IPS-15b (cell line): ENCODE results near the gene C6orf15.

Experiments
- H3K27me3 ChIP-seq: one replicate; pipeline ENCODE4 v1.6.1; 2013; ENCODE audit warnings: low read length; ENCODE audit not compliant: control insufficient read depth, insufficient read depth
- H3K36me3 ChIP-seq: one replicate; pipeline ENCODE4 v1.6.1; 2013; ENCODE audit warnings: low read length; ENCODE audit not compliant: control insufficient read depth, insufficient read depth
- H3K4me1 ChIP-seq: one replicate; pipeline ENCODE4 v1.6.1; 2013; ENCODE audit warnings: mild to moderate bottlenecking, low read length; ENCODE audit not compliant: control insufficient read depth, insufficient read depth
- H3K4me3 ChIP-seq: one replicate; pipeline ENCODE4 v1.5.1; 2013; ENCODE audit warnings: low read depth, low read length
- H3K9ac ChIP-seq: one replicate; pipeline ENCODE4 v1.6.1; 2013; ENCODE audit warnings: low read depth, mild to moderate bottlenecking, low read length
- H3K9me3 ChIP-seq: one replicate; pipeline ENCODE4 v1.6.1; 2013; ENCODE audit warnings: mild to moderate bottlenecking, low read length; ENCODE audit not compliant: control insufficient read depth, insufficient read depth

C6orf15 gene

GRCh38 chr6:31144970-31145340, 32.6 kb upstream of the C6orf15 start:
- H3K36me3 ChIP-seq: peaks cover 41% of the 10 kb centered on the region
- no peaks in the 10 kb centered on the region for H3K4me1 ChIP-seq
- H3K9ac ChIP-seq: no peak overlapping the region
- H3K9me3 ChIP-seq: no peaks in the 10 kb centered on the region
- H3K4me3 ChIP-seq: no peak overlapping the region
- H3K27me3 ChIP-seq: no peaks in the 10 kb centered on the region

- Histone ChIP-seq H3K27me3 (no peaks in the 10 kb centered on the region), H3K4me1 (no peaks in the 10 kb centered on the region), H3K4me3 (no peak overlapping the region), H3K36me3 (peaks cover 38% of the 10 kb centered on the region), H3K9me3 (no peaks in the 10 kb centered on the region), H3K9ac (no peak overlapping the region)
Measured at GRCh38 chr6:31144296-31144969, 32.1 kb upstream of the C6orf15 start.

- Histone ChIP-seq H3K4me3 (no peak overlapping the region), H3K27me3 (no peaks in the 10 kb centered on the region), H3K4me1 (no peaks in the 10 kb centered on the region), H3K9ac (no peak overlapping the region), H3K9me3 (no peaks in the 10 kb centered on the region), H3K36me3 (peaks cover 31% of the 10 kb centered on the region)
Measured at GRCh38 chr6:31143148-31143547, 30.8 kb upstream of the C6orf15 start.

- peaks cover 4% of the 10 kb centered on the region for H3K4me1 ChIP-seq
- no peaks in the 10 kb centered on the region for H3K27me3 ChIP-seq
- peaks cover 31% of the 10 kb centered on the region for H3K36me3 ChIP-seq
Measured at GRCh38 chr6:31142361-31142761, 30.0 kb upstream of the C6orf15 start.

GRCh38 chr6:31140643-31141042, 28.3 kb upstream of the C6orf15 start:
- Histone ChIP-seq H3K4me1 (peaks cover 4% of the 10 kb centered on the region), H3K9ac (no peak overlapping the region), H3K9me3 (no peaks in the 10 kb centered on the region)

More at GRCh38 chr6:31142361-31142761, 30.0 kb upstream of the C6orf15 start:
- no peak overlapping the region for H3K9ac ChIP-seq
- no peaks in the 10 kb centered on the region for H3K9me3 ChIP-seq
- H3K4me3 ChIP-seq: no peak overlapping the region

GRCh38 chr6:31139599-31139998, 27.2 kb upstream of the C6orf15 start:
- no peaks in the 10 kb centered on the region for H3K9me3 ChIP-seq
- no peak overlapping the region for H3K9ac ChIP-seq
- H3K36me3 ChIP-seq: peaks cover 22% of the 10 kb centered on the region
- no peak overlapping the region for H3K4me3 ChIP-seq
- peaks cover 4% of the 10 kb centered on the region for H3K4me1 ChIP-seq
- no peaks in the 10 kb centered on the region for H3K27me3 ChIP-seq

More at GRCh38 chr6:31140643-31141042, 28.3 kb upstream of the C6orf15 start:
- no peak overlapping the region for H3K4me3 ChIP-seq
- H3K27me3 ChIP-seq: no peaks in the 10 kb centered on the region
- peaks cover 31% of the 10 kb centered on the region for H3K36me3 ChIP-seq

GRCh38 chr6:31138982-31139381, 26.6 kb upstream of the C6orf15 start, which contains the start of gene PSORS1C2:
Gene PSORS1C2, minus strand, starts transcription at chr6:31139066. Its CDS starts 40 bp downstream, at chr6:31139026.
- Histone ChIP-seq H3K4me1 (peaks cover 4% of the 10 kb centered on the region), H3K27me3 (no peaks in the 10 kb centered on the region), H3K36me3 (peaks cover 15% of the 10 kb centered on the region), H3K9ac (no peak within 1 kb of the TSS), H3K4me3 (peak within 1 kb of the TSS; percentile 26), H3K9me3 (no peaks in the 10 kb centered on the region)

GRCh38 chr6:31135710-31136109, 23.3 kb upstream of the C6orf15 start:
- Histone ChIP-seq H3K9ac (no peak overlapping the region), H3K4me1 (peaks cover 4% of the 10 kb centered on the region), H3K27me3 (no peaks in the 10 kb centered on the region), H3K4me3 (no peak overlapping the region), H3K9me3 (no peaks in the 10 kb centered on the region), H3K36me3 (no peaks in the 10 kb centered on the region)

- Histone ChIP-seq H3K4me3 (no peak overlapping the region), H3K4me1 (peaks cover 3% of the 10 kb centered on the region), H3K9ac (no peak overlapping the region), H3K9me3 (no peaks in the 10 kb centered on the region), H3K27me3 (no peaks in the 10 kb centered on the region), H3K36me3 (no peaks in the 10 kb centered on the region)
Measured at GRCh38 chr6:31132806-31133205, 20.4 kb upstream of the C6orf15 start.

GRCh38 chr6:31131595-31131994, 19.2 kb upstream of the C6orf15 start:
- no peaks in the 10 kb centered on the region for H3K9me3 ChIP-seq
- H3K9ac ChIP-seq: no peak overlapping the region
- no peaks in the 10 kb centered on the region for H3K27me3 ChIP-seq
- H3K4me1 ChIP-seq: no peaks in the 10 kb centered on the region
- H3K4me3 ChIP-seq: no peak overlapping the region
- no peaks in the 10 kb centered on the region for H3K36me3 ChIP-seq

GRCh38 chr6:31130751-31131150, 18.4 kb upstream of the C6orf15 start:
- Histone ChIP-seq H3K9me3 (no peaks in the 10 kb centered on the region), H3K36me3 (no peaks in the 10 kb centered on the region), H3K9ac (no peak overlapping the region), H3K4me1 (no peaks in the 10 kb centered on the region), H3K27me3 (no peaks in the 10 kb centered on the region), H3K4me3 (no peak overlapping the region)

GRCh38 chr6:31129130-31129529, 16.8 kb upstream of the C6orf15 start:
- no peaks in the 10 kb centered on the region for H3K4me1 ChIP-seq
- H3K27me3 ChIP-seq: no peaks in the 10 kb centered on the region
- no peak overlapping the region for H3K4me3 ChIP-seq
- no peaks in the 10 kb centered on the region for H3K36me3 ChIP-seq
- H3K9ac ChIP-seq: no peak overlapping the region
- H3K9me3 ChIP-seq: no peaks in the 10 kb centered on the region
